RWPE1 (cell line): ENCODE measurements around the gene ADTRP.

Experiments used
- CTCF ChIA-PET: fragments of 350-600 bp; sonication (Branson Sonifier 250); formaldehyde crosslinking; extraction: SDS; loops from one replicate; lab custom pipeline; 2021; lab: Yijun Ruan, JAX
- POLR2A ChIA-PET: fragments of 400-600 bp; formaldehyde crosslinking; extraction: SDS; loops from one replicate; lab custom pipeline; 2020; ENCODE audit warnings: antibody characterized with exemption; ENCODE audit not compliant: low non-redundant PET; lab: Yijun Ruan, JAX
- DNase-seq: peaks from one replicate; pipeline ENCODE4 v3.0.0; 2012; ENCODE audit warnings: low spot score
- H3K27ac ChIP-seq: fragments of 450-650 bp; 2 replicates; pipeline ENCODE4 v1.5.1; 2017
- TF ChIP-seq, protein P1 (sequence below): fragments of 450-650 bp; conservative IDR thresholded peaks from 2 replicates; pipeline ENCODE4 v1.5.1; 2017; ENCODE audit warnings: low read depth, mild to moderate bottlenecking

Gene ADTRP

GRCh38 chr6:11769811-11770545 lies 8.6 kb downstream of the ADTRP start:
- ChIA-PET CTCF (interaction anchor here (0.6 to 1.2 kb wide), 4 partner anchors 114 to 1739 kb away, joined by 3 to 8 read pairs (median 4); no protein-coding TSS in a partner anchor), POLR2A (interaction anchor here (1.0 to 1.3 kb wide), 2 partner anchors 31 to 241 kb away, joined by 4 to 5 read pairs; no protein-coding TSS in a partner anchor)
- TF ChIP-seq, protein P1, sequence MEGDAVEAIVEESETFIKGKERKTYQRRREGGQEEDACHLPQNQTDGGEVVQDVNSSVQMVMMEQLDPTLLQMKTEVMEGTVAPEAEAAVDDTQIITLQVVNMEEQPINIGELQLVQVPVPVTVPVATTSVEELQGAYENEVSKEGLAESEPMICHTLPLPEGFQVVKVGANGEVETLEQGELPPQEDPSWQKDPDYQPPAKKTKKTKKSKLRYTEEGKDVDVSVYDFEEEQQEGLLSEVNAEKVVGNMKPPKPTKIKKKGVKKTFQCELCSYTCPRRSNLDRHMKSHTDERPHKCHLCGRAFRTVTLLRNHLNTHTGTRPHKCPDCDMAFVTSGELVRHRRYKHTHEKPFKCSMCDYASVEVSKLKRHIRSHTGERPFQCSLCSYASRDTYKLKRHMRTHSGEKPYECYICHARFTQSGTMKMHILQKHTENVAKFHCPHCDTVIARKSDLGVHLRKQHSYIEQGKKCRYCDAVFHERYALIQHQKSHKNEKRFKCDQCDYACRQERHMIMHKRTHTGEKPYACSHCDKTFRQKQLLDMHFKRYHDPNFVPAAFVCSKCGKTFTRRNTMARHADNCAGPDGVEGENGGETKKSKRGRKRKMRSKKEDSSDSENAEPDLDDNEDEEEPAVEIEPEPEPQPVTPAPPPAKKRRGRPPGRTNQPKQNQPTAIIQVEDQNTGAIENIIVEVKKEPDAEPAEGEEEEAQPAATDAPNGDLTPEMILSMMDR = no peak
- peak; percentile 44 for DNase-seq
- H3K27ac ChIP-seq = peak overlapping the region; percentile 100

- DNase-seq = peak; percentile 69
- TF ChIP-seq, protein P1 = no peak
- POLR2A ChIA-PET = interaction anchor here (1.0 kb wide), 1 partner anchor 31 kb away, joined by 4 read pairs; no protein-coding TSS in a partner anchor
- CTCF ChIA-PET = interaction anchor here (0.6 to 1.2 kb wide), 3 partner anchors 113 to 1740 kb away, joined by 3 to 5 read pairs (median 4); no protein-coding TSS in a partner anchor
- peak overlapping the region; percentile 100 for H3K27ac ChIP-seq
Measured at GRCh38 chr6:11769244-11769643, 9.4 kb downstream of the ADTRP start.

- TF ChIP-seq, protein P1 = no peak
- no peak for DNase-seq
- CTCF ChIA-PET = interaction anchor here (0.5 kb wide), 1 partner anchor 259 kb away, joined by 3 read pairs; no protein-coding TSS in a partner anchor
- peak overlapping the region; percentile 100 for H3K27ac ChIP-seq
- POLR2A ChIA-PET = no interaction called here
Measured at GRCh38 chr6:11767978-11768756, 10.4 kb downstream of the ADTRP start.

- TF ChIP-seq, protein P1 = no peak
- no peak for DNase-seq
- ChIA-PET POLR2A (no interaction called here), CTCF (no interaction called here)
- peak overlapping the region; percentile 91 for H3K27ac ChIP-seq
Measured at GRCh38 chr6:11767458-11767857, 11.1 kb downstream of the ADTRP start.

DNA sequence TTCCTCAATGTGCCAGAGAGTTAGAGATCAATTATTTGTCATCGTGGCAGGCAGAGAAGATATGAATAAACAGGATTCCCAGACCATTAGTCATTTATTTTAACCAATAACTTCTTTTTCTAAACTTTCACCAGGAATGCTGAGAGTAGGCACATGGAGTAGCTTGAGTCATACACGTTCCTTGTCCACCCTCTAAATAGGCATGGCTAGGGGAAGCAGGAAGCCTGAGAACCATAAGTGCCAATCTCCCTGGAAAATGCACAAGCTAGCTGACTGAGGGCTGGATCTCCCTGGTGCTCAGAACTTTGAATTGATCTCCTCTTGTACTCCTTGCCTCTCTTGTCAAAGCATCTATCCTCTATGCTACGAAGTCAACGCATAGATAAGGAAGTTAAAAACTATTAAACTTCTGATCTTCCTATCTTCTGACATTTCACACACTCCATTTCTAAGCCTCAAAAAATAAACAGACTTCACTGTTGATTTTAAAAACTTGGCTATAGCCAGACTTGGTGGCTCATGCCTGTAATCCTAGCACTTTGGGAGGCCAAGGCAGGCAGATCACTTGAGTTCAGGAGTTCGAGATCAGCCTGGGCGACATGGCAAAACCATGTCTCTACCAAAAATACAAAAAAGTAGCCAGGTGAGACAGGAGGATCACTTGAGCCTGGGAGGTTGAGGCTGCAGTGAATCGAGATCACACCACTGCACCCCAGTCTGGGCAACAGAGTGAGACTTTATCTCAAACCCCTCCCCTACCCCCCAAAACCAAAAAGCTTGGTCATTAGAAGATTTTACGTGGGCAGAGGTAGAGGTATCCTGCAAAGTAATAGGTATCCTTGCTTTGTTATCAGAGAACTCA lies 11.8 kb downstream of the ADTRP start:
- DNase-seq = peak; percentile 89
- POLR2A ChIA-PET = no interaction called here

More for the DNA sequence above, 11.8 kb downstream of the ADTRP start:
- peak overlapping the region; percentile 91 for H3K27ac ChIP-seq
- TF ChIP-seq, protein P1 = no peak
- CTCF ChIA-PET = no interaction called here
